HFF-Myc (cell line): ENCODE measurements around the gene COL19A1.
"Not testable (repeated sequence)": the region's sequence is repeated elsewhere in the genome, so short reads cannot be mapped to it uniquely, and the experiment has no call there.

Experiments
- DNase-seq: peaks from one replicate; pipeline ENCODE4 v3.0.0-alpha.2; 2011; ENCODE audit warnings: low read depth; ENCODE audit errors: extremely low read depth
- H3K4me3 ChIP-seq: replicated peaks from 2 replicates; pipeline ENCODE4 v1.5.1; 2011; ENCODE audit warnings: low read depth, mild to moderate bottlenecking, control low read depth, low read length
- CTCF ChIP-seq: IDR thresholded peaks from 2 replicates; pipeline ENCODE4 v1.5.1; 2012; ENCODE audit warnings: mild to moderate bottlenecking, low read depth, low read length, control low read depth; ENCODE audit errors: missing control alignments

The COL19A1 gene

DNA sequence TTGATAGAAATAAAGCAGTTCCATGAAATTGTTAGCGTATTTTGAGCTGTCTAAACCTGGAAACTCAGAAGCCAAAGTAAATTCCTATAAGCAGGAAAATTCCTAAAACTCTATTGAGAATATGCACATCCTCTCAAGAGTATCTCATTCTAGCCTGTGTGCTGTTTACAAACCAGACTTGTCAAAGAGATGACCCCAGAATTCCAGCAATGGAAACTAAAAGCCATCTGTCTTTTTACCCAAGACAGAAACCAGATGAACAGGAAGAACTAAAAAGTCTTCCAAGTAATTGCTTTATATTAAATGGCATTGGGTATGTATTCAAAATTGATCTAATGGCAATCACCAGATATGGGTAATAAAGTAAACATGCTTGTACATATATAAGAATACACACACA is 92.6 kb downstream of the COL19A1 start:
- DNase-seq = no peak
- H3K4me3 ChIP-seq = no peak overlapping the region
- TF ChIP-seq CTCF = no peak

DNA sequence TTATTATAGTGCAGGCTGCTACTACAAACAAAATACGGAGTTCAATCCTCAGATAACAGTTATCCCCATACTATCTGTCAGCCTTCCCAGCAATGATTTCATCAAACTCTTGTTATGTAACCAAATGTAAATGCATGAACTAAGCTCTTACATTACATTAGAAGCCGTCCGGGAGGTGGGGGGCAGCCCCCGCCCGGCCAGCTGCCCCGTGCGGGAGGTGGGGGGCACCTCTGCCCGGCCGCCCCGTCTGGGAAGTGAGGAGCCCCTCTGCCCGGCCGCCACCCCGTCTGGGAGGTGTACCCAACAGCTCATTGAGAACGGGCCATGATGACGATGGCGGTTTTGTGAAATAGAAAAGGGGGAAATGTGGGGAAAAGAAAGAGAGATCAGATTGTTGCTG is 99.6 kb downstream of the COL19A1 start:
- H3K4me3 ChIP-seq, DNase-seq: not testable (repeated sequence)

- DNase-seq = no peak
- TF ChIP-seq CTCF = no peak
- no peak overlapping the region for H3K4me3 ChIP-seq
These were observed 106.8 kb downstream of the COL19A1 start for GRCh38 chr6:69973138-69973537.

GRCh38 chr6:69973763-69974162 is 107.4 kb downstream of the COL19A1 start:
- no peak for TF ChIP-seq CTCF
- H3K4me3 ChIP-seq = no peak overlapping the region
- no peak for DNase-seq

DNA sequence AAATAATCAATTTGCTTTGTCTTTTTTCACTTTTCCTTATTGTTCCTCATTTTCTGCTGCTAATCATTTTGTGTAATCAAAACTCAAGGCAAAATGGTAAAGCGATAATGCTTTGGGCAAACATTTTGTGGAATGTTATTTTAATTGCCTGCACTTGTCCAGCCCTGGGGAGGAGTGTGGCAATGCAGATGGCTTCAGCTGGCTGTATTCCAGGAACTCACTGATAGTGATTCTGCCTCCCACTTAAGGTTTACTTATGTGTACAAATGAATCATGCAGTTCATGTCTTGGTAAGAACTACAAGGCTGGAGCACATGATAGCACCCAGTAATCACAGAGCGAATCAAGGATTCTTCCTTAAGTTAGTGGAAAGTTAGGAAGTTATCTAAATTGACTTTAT is 107.8 kb downstream of the COL19A1 start:
- no peak overlapping the region for H3K4me3 ChIP-seq
- DNase-seq = no peak
- TF ChIP-seq CTCF = no peak

GRCh38 chr6:69976591-69977090 is 110.3 kb downstream of the COL19A1 start:
- TF ChIP-seq CTCF = no peak
- DNase-seq = no peak
- H3K4me3 ChIP-seq = no peak overlapping the region

- no peak for TF ChIP-seq CTCF
- no peak overlapping the region for H3K4me3 ChIP-seq
- DNase-seq = no peak
These were observed 114.3 kb downstream of the COL19A1 start for GRCh38 chr6:69980624-69981023.
